Measurements from ENCODE around the gene TRERF1. TPM values are rescaled to one million over a fixed set of nuclear protein-coding genes. Genes with fewer than 3 reads are reported as not detected.
A peak's percentile ranks its signal among the peaks of the same experiment; 100 is the strongest.

Gene TRERF1
- total and polyA plus RNA-seq, 2 experiments from 2014 or later = 11.2 to 20.6 TPM

DNA sequence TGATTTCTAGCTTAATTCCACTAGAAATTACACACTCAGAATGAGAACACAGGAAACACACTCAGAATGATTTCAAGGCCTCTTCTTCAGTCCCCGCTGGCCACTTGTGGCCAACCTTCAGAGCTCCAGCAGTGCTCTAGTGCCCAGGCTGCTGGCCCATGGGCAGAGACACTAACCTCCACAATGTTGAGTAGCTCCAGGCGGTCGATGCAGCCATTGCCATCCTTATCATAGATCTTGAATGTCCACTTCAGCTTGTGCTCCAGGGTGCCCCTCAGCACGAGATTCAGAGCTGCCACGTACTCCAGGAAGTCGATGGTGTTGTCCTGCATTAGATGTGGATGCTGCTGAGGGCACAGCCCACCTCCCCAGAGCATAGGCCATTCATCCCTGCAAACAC is 263.3 kb downstream of the TRERF1 start (continued):
- TF ChIP-seq, protein P1, sequence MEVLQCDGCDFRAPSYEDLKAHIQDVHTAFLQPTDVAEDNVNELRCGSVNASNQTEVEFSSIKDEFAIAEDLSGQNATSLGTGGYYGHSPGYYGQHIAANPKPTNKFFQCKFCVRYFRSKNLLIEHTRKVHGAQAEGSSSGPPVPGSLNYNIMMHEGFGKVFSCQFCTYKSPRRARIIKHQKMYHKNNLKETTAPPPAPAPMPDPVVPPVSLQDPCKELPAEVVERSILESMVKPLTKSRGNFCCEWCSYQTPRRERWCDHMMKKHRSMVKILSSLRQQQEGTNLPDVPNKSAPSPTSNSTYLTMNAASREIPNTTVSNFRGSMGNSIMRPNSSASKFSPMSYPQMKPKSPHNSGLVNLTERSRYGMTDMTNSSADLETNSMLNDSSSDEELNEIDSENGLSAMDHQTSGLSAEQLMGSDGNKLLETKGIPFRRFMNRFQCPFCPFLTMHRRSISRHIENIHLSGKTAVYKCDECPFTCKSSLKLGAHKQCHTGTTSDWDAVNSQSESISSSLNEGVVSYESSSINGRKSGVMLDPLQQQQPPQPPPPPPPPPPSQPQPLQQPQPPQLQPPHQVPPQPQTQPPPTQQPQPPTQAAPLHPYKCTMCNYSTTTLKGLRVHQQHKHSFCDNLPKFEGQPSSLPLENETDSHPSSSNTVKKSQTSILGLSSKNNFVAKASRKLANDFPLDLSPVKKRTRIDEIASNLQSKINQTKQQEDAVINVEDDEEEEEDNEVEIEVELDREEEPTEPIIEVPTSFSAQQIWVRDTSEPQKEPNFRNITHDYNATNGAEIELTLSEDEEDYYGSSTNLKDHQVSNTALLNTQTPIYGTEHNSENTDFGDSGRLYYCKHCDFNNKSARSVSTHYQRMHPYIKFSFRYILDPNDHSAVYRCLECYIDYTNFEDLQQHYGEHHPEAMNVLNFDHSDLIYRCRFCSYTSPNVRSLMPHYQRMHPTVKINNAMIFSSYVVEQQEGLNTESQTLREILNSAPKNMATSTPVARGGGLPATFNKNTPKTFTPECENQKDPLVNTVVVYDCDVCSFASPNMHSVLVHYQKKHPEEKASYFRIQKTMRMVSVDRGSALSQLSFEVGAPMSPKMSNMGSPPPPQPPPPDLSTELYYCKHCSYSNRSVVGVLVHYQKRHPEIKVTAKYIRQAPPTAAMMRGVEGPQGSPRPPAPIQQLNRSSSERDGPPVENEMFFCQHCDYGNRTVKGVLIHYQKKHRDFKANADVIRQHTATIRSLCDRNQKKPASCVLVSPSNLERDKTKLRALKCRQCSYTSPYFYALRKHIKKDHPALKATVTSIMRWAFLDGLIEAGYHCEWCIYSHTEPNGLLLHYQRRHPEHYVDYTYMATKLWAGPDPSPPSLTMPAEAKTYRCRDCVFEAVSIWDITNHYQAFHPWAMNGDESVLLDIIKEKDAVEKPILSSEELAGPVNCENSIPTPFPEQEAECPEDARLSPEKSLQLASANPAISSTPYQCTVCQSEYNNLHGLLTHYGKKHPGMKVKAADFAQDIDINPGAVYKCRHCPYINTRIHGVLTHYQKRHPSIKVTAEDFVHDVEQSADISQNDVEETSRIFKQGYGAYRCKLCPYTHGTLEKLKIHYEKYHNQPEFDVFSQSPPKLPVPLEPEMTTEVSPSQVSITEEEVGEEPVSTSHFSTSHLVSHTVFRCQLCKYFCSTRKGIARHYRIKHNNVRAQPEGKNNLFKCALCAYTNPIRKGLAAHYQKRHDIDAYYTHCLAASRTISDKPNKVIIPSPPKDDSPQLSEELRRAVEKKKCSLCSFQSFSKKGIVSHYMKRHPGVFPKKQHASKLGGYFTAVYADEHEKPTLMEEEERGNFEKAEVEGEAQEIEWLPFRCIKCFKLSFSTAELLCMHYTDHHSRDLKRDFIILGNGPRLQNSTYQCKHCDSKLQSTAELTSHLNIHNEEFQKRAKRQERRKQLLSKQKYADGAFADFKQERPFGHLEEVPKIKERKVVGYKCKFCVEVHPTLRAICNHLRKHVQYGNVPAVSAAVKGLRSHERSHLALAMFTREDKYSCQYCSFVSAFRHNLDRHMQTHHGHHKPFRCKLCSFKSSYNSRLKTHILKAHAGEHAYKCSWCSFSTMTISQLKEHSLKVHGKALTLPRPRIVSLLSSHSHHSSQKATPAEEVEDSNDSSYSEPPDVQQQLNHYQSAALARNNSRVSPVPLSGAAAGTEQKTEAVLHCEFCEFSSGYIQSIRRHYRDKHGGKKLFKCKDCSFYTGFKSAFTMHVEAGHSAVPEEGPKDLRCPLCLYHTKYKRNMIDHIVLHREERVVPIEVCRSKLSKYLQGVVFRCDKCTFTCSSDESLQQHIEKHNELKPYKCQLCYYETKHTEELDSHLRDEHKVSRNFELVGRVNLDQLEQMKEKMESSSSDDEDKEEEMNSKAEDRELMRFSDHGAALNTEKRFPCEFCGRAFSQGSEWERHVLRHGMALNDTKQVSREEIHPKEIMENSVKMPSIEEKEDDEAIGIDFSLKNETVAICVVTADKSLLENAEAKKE (CRISPR knock-in tag; IDR thresholded peaks at IDR 0.05) = no peak
- TF ChIP-seq JUNB (IDR thresholded peaks at IDR 0.05; ENCODE audit: unreplicated experiment) = no peak
- TF ChIP-seq EZH2phosphoT487 (IDR thresholded peaks at IDR 0.05; ENCODE audit: unreplicated experiment) = no peak

DNA sequence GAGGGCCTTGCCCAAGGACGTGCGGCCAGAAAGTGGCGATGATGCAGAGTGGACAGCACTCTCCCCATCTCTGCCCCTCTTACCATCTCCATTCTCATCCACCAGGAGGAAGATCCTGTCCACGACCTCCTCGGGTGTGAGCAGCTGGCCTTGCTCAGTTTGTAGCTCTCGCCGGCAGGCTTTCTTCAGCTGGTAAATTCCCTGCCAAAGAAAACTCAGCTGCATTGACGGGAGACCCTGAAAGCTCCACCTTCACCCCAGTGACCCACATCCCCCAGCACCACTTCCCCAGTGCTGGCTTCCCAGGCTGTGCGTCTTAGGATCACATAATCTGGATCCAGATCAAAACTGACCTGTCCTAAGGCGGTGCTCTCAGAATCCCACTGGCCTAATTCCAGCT is 266.1 kb downstream of the TRERF1 start:
- Histone ChIP-seq H3K79me2 (replicated peaks; ENCODE audit: insufficient read depth) (no peaks in the 10 kb centered on the region), H3K4me2 (no peak overlapping the region), H3K9me2 (ENCODE audit: insufficient read depth) (no peaks in the 10 kb centered on the region), H2AFZ (0 out of 2 replicates have a peak overlapping the region, but pooled peaks have one; percentile 14), H3K4me3 (no peak overlapping the region), H4K20me1 (replicated peaks; ENCODE audit: insufficient read depth) (no peaks in the 10 kb centered on the region), H3K36me3 (ENCODE audit: insufficient read depth) (no peaks in the 10 kb centered on the region), H3F3A (replicated peaks; ENCODE audit: low read depth) (no peaks in the 10 kb centered on the region; the same call in 1 of the 2 replicates), H3K4me1 (ENCODE audit: insufficient read depth) (peaks cover 4% of the 10 kb centered on the region), H3K27ac (ENCODE audit: low read depth) (no peak overlapping the region), H3K27me3 (ENCODE audit: insufficient read depth) (no peaks in the 10 kb centered on the region)
- Mint-ChIP-seq H3K4me1 (peaks cover 24% of the 10 kb centered on the region), H3K36me3 (ENCODE audit: low read depth) (no peaks in the 10 kb centered on the region), H3K4me3 (no peak overlapping the region), H3K27ac (no peak overlapping the region), H3K27me3 (ENCODE audit: insufficient read depth, low read depth, poor library complexity) (peaks cover 5% of the 10 kb centered on the region), H3K9me3 (no peaks in the 10 kb centered on the region)
- peak; percentile 41; the same call in 2 of the 3 replicates for ATAC-seq
- DNase-seq (ENCODE audit: low spot score) = no peak
- TF ChIP-seq, protein P1 (CRISPR knock-in tag; IDR thresholded peaks at IDR 0.05) = no peak
- TF ChIP-seq CREB1 (CRISPR knock-in tag; IDR thresholded peaks at IDR 0.05; ENCODE audit: low read depth) = no peak
- TF ChIP-seq, protein P2, sequence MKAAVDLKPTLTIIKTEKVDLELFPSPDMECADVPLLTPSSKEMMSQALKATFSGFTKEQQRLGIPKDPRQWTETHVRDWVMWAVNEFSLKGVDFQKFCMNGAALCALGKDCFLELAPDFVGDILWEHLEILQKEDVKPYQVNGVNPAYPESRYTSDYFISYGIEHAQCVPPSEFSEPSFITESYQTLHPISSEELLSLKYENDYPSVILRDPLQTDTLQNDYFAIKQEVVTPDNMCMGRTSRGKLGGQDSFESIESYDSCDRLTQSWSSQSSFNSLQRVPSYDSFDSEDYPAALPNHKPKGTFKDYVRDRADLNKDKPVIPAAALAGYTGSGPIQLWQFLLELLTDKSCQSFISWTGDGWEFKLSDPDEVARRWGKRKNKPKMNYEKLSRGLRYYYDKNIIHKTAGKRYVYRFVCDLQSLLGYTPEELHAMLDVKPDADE (IDR thresholded peaks at IDR 0.05) = no peak
- no peak for TF ChIP-seq ZNF114 (CRISPR knock-in tag; IDR thresholded peaks at IDR 0.05)

Measured in GM23338 (cell line).